22Rv1 (cell line): Measurements from ENCODE around the gene VMA21.

Experiments
- H3K27ac ChIP-seq: fragments of 450-650 bp; 2 replicates; pipeline ENCODE4 v1.5.1; 2017
- CTCF ChIP-seq: fragments of 450-650 bp; IDR thresholded peaks from 2 replicates; pipeline ENCODE4 v1.5.1; 2017; ENCODE audit warnings: mild to moderate bottlenecking
- ZFX ChIP-seq: fragments of 450-650 bp; IDR thresholded peaks from 2 replicates; pipeline ENCODE4 v1.6.1; 2017; ENCODE audit warnings: antibody characterized with exemption, borderline replicate concordance

VMA21 gene

GRCh38 chrX:151416579-151416978, 19.6 kb downstream of the VMA21 start:
- no peak overlapping the region for H3K27ac ChIP-seq
- no peak for TF ChIP-seq ZFX
- no peak for TF ChIP-seq CTCF

- no peak for TF ChIP-seq ZFX
- no peak for TF ChIP-seq CTCF
- H3K27ac ChIP-seq: no peak overlapping the region
Observed at GRCh38 chrX:151419782-151420181, 22.8 kb downstream of the VMA21 start.

GRCh38 chrX:151424505-151424904, 27.5 kb downstream of the VMA21 start:
- H3K27ac ChIP-seq: no peak overlapping the region
- TF ChIP-seq ZFX (no peak), CTCF (no peak)

GRCh38 chrX:151448509-151448908, 51.5 kb downstream of the VMA21 start:
- no peak overlapping the region for H3K27ac ChIP-seq
- TF ChIP-seq ZFX (no peak), CTCF (no peak)

- H3K27ac ChIP-seq: no peak overlapping the region
- TF ChIP-seq ZFX (no peak), CTCF (no peak)
Observed at GRCh38 chrX:151458824-151459223, 61.8 kb downstream of the VMA21 start.
